Gastrocnemius medialis (tissue), 4 donors: ENCODE data around the gene NARF.

Source experiments
- POLR2A ChIP-seq, 2 donors: fragments of 450-650 bp; IDR thresholded peaks; one replicate each; pipeline ENCODE4 v1.6.1; 2017; ENCODE audit warnings: antibody characterized with exemption in 2 of 2, mild to moderate bottlenecking in 2 of 2, moderate library complexity in 2 of 2
- TF ChIP-seq, protein P1 (sequence below), 5 experiments: fragments of 450-650 bp in 3 of 5; fragments of 200-600 bp in 2 of 5; sonication (generic) in 2 of 5; IDR thresholded peaks in 4 of 5; conservative IDR thresholded peaks in 1 of 5; 1 replicate in 4 of 5; 2 replicates in 1 of 5; pipeline ENCODE4 v1.5.1; 2016 to 2019; ENCODE audit warnings: antibody characterized with exemption in 5 of 5, mild to moderate bottlenecking in 3 of 5, moderate library complexity in 3 of 5

DNA sequence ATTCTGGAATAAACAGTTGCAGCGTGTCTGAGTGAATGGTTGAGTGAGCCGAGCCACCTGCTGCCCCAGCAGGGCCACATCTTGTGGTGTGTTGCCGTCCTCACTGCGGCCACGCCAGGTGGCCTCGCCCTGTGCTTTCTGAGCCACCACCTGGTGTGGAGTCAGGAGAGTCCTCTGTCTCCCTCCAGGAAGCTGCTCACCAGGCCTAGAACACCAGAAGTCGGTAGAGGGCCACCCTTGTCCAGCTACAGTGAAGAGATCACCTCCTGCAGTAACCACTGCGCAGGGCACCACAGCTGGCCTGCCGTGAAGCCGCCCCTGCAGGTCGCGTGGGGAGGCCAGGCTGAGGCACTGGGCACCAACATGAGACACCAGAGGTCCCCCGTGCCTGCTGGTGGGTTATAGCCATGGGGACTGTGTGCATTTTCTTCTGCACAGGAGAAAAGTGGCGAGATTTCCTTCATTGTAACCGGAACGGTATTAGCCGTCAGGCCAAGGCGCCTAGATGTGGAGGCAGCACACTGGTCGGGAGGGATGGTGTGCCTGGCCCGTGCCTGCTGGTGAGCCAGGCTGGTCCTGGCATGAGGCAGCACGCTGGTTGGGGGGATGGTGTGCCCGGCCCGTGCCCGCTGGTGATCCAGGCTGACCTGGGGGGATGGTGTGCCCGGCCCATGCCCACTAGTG lies 32.1 kb downstream of the NARF start:
- TF ChIP-seq, protein P1, sequence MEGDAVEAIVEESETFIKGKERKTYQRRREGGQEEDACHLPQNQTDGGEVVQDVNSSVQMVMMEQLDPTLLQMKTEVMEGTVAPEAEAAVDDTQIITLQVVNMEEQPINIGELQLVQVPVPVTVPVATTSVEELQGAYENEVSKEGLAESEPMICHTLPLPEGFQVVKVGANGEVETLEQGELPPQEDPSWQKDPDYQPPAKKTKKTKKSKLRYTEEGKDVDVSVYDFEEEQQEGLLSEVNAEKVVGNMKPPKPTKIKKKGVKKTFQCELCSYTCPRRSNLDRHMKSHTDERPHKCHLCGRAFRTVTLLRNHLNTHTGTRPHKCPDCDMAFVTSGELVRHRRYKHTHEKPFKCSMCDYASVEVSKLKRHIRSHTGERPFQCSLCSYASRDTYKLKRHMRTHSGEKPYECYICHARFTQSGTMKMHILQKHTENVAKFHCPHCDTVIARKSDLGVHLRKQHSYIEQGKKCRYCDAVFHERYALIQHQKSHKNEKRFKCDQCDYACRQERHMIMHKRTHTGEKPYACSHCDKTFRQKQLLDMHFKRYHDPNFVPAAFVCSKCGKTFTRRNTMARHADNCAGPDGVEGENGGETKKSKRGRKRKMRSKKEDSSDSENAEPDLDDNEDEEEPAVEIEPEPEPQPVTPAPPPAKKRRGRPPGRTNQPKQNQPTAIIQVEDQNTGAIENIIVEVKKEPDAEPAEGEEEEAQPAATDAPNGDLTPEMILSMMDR (IDR thresholded peaks at IDR 0.05 in 4 of 5, conservative IDR thresholded peaks at IDR 0.05 in 1 of 5): no peak
- TF ChIP-seq POLR2A (IDR thresholded peaks at IDR 0.05): no peak
